Body of pancreas (tissue), 4 donors: ENCODE results near the gene SAYSD1.

Experiments
- POLR2A ChIP-seq, 3 donors: fragments of 450-650 bp; IDR thresholded peaks; one replicate each; pipeline ENCODE4 v1.6.1; 2016; ENCODE audit warnings: antibody characterized with exemption in 3 of 3, mild to moderate bottlenecking in 2 of 3
- TF ChIP-seq, protein P1 (sequence below), 7 experiments: fragments of 450-650 bp in 4 of 7; fragments of 200-600 bp in 3 of 7; sonication (generic) in 3 of 7; IDR thresholded peaks; one replicate each; pipeline ENCODE4 v1.5.1; 2016 to 2019; ENCODE audit warnings: antibody characterized with exemption in 7 of 7

DNA sequence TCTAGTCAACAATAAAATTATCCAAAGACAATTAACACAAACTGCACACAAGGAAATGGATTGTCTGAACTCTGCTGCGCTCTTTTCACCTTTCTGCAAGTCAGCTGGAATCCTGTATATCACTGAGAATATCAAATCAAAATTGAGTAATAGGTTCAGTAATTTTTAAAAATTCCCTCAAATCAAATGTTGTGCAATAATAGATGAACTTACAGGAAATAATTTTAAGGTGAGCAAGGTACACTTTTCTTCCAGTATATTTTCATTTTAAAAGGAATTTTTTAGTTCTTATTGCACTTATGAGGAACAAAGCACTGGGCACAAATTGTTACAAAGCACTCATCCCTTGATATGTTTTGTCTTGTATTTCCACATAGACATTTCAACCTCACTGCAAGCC is 1.2 kb downstream of the SAYSD1 start:
- no peak for TF ChIP-seq POLR2A (IDR thresholded peaks at IDR 0.05)
- TF ChIP-seq, protein P1, sequence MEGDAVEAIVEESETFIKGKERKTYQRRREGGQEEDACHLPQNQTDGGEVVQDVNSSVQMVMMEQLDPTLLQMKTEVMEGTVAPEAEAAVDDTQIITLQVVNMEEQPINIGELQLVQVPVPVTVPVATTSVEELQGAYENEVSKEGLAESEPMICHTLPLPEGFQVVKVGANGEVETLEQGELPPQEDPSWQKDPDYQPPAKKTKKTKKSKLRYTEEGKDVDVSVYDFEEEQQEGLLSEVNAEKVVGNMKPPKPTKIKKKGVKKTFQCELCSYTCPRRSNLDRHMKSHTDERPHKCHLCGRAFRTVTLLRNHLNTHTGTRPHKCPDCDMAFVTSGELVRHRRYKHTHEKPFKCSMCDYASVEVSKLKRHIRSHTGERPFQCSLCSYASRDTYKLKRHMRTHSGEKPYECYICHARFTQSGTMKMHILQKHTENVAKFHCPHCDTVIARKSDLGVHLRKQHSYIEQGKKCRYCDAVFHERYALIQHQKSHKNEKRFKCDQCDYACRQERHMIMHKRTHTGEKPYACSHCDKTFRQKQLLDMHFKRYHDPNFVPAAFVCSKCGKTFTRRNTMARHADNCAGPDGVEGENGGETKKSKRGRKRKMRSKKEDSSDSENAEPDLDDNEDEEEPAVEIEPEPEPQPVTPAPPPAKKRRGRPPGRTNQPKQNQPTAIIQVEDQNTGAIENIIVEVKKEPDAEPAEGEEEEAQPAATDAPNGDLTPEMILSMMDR (IDR thresholded peaks at IDR 0.05), result no peak
